Ovary (tissue), 9 donors: ENCODE results near the gene CEP112. TPM values are rescaled to one million over a fixed set of nuclear protein-coding genes. Genes with fewer than 3 reads are reported as not detected.

ENCODE experiments used
- DNase-seq, 5 donors: peaks; one replicate each; pipeline ENCODE4 v3.0.0-alpha.2; 2019 to 2020
- H3K27ac ChIP-seq, 2 donors: fragments of 200-600 bp; one replicate each; pipeline versions ENCODE4 v1.5.1 to v1.8.0; 2019 to 2022
- H3K27me3 ChIP-seq: fragments of 200-600 bp; one replicate; pipeline ENCODE4 v1.8.0; 2022
- H3K36me3 ChIP-seq: fragments of 200-600 bp; sonication (generic); one replicate; pipeline ENCODE4 v1.5.1; 2019
- H3K4me1 ChIP-seq: one replicate; pipeline ENCODE4 v1.8.1; 2013; ENCODE audit warnings: mild to moderate bottlenecking, moderate library complexity; ENCODE audit not compliant: insufficient read depth
- H3K4me3 ChIP-seq: fragments of 200-600 bp; sonication (generic); one replicate; pipeline ENCODE4 v1.5.1; 2017
- H3K9me3 ChIP-seq, 2 donors: fragments of 200-600 bp in 1 of 2; sonication (generic) in 1 of 2; one replicate each; pipeline versions ENCODE4 v1.5.1 to v1.8.1; 2013 to 2019; ENCODE audit warnings: mild to moderate bottlenecking in 1 of 2, moderate library complexity in 1 of 2
- EP300 ChIP-seq: sonication (generic); formaldehyde crosslinking; IDR thresholded peaks from one replicate; pipeline ENCODE4 v1.6.1; 2017; ENCODE audit warnings: antibody characterized with exemption
- POLR2A ChIP-seq: fragments of 450-650 bp; IDR thresholded peaks from one replicate; pipeline ENCODE4 v1.6.1; 2017; ENCODE audit warnings: antibody characterized with exemption, mild to moderate bottlenecking, moderate library complexity
- WGBS, 3 donors: extraction: QIAGEN DNeasy Blood & Tissue Kit in 1 of 3; methylation state at CpG; one replicate each; pipeline versions ENCODE4 v1.1.5 to v1.1.7; 2013 to 2017; 5-methylcytosine and 5-hydroxymethylcytosine counted together
- intact Hi-C, 4 donors: fragments of 100-400 bp; cut with DNase I; formaldehyde crosslinking; loops; one replicate each; pipeline versions ENCODE4 v1.11.0 to v1.15.1; 2022 to 2023
- polyA plus RNA-seq, 2 donors: library from polyadenylated mRNA; stranded (reverse); fragments of 200-250 nt in 1 of 2; fragments of 350-450 nt in 1 of 2; fragmentation: Illumina TruSeq in 1 of 2; extraction: RNeasy Lipid Tissue Mini Kit (QIAGEN cat#74804) in 1 of 2; gene quantifications; one replicate each; pipeline ENCODE4 v1.2.3, GENCODE V29; 2013 to 2014
- total RNA-seq, 7 donors: library from RNA; depleted of rRNA in 2 of 7; stranded (reverse); fragments of >200 nt in 2 of 7; fragmentation: NEBNext Ultra II Directional in 3 of 7; extraction: Animal tissue kit (Norgen Biotek cat#: 25700) in 3 of 7; gene quantifications; one replicate each; pipeline versions ENCODE4 v1.1.0 to v1.2.4, GENCODE V29; 2016 to 2023
- TF ChIP-seq, protein P1 (sequence below), 3 donors: fragments of 450-650 bp in 2 of 3; fragments of 200-600 bp in 1 of 3; IDR thresholded peaks; one replicate each; pipeline versions ENCODE4 v1.5.1 to v1.8.0; 2016 to 2022; ENCODE audit warnings: antibody characterized with exemption in 3 of 3, mild to moderate bottlenecking in 1 of 3
- donor health status: DM: no; HTN: no; CAD: no; lungs with moderate emphysema.
- donor health status: DM: no; HTN: no; CAD: no.
- donor health status: Bipolar disorder and iron deficiency.
- donor health status: DM: yes; HTN: yes; CAD: no.
- donor health status: DM: no; HTN: no; CAD: no.
- donor health status: DM: yes; HTN: yes; CAD: no.

Gene CEP112
- total and polyA plus RNA-seq, 9 donors = 9.3 to 25.5 (median 16.9) TPM

DNA sequence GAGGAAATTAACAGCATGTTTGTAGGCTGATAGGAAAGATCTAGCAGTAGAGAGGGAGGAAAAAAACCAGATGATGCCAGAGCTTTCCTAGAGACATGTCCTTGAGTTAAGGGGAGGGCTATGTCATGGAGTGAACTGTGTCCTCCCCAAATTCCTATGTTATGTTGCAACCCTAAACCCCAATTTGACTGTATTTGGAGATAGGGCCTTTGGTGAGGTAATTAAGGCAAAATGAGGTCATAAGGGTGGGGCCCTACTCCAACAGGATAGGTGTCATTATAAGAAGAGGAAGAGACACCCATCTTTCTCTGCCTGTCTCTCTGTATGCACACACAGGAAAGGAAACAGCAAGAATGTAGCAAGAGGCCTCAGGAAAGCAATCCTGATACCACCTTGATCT, 435.2 kb downstream of the CEP112 start:
- intact Hi-C loops = no loop called here

DNA sequence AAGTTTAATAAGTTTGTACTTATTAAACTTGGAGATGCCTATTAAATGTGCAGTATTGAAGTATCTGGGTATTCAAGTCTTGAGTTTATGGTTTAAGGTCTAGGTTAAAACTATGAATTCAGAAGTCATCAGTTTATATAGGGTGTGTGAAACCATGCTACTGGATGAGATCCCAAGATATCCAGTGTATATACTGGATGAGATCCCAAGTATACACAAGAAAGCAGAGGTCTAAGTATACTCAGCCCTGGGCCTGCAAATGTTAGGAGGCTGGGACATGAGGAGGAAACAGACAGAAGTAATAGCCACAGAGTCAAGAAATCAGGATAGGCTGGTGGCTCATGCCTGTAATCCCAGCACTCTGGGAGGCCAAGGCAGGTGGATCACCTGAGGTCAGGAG, 436.1 kb downstream of the CEP112 start:
- intact Hi-C loops = no loop called here
- no peaks in the 10 kb centered on the region for H3K36me3 ChIP-seq

More for the DNA sequence above, 435.2 kb downstream of the CEP112 start:
- Histone ChIP-seq H3K27me3 (no peaks in the 10 kb centered on the region), H3K4me3 (no peak overlapping the region), H3K36me3 (no peaks in the 10 kb centered on the region), H3K9me3 (no peaks in the 10 kb centered on the region), H3K4me1 (peaks cover 3% of the 10 kb centered on the region), H3K27ac (no peak overlapping the region)
- no peak for TF ChIP-seq POLR2A
- TF ChIP-seq, protein P1, sequence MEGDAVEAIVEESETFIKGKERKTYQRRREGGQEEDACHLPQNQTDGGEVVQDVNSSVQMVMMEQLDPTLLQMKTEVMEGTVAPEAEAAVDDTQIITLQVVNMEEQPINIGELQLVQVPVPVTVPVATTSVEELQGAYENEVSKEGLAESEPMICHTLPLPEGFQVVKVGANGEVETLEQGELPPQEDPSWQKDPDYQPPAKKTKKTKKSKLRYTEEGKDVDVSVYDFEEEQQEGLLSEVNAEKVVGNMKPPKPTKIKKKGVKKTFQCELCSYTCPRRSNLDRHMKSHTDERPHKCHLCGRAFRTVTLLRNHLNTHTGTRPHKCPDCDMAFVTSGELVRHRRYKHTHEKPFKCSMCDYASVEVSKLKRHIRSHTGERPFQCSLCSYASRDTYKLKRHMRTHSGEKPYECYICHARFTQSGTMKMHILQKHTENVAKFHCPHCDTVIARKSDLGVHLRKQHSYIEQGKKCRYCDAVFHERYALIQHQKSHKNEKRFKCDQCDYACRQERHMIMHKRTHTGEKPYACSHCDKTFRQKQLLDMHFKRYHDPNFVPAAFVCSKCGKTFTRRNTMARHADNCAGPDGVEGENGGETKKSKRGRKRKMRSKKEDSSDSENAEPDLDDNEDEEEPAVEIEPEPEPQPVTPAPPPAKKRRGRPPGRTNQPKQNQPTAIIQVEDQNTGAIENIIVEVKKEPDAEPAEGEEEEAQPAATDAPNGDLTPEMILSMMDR (IDR thresholded peaks at IDR 0.05) = no peak
- TF ChIP-seq EP300 = no peak
- DNase-seq = no peak

DNA sequence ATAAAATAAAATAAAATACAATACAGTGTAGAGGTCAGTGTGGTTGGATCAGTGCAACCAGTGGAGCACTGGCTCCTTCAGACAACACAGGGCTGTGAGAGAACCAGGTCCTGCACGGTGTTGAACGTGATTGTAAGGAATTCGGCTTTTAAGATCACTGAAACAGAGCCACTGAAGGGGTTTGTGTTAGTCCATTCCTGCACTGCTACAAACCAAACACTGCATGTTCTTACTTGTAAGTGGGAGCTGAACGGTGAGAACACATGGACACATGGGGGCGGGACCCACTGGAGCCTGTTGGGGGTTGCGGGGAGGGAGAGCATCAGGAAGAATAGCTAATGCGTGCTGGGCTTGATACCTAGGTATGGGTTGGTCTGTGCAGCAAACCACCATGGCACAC, 437.3 kb downstream of the CEP112 start:
- no peak overlapping the region for H3K4me3 ChIP-seq
- no peaks in the 10 kb centered on the region for H3K9me3 ChIP-seq
- TF ChIP-seq, protein P1 (IDR thresholded peaks at IDR 0.05) = no peak
- TF ChIP-seq POLR2A (no peak), EP300 (no peak)
- 80 to 94% (median 92%) methylated on average over 7 of the region's 7 CpGs for WGBS, 3 donors
- H3K4me1 ChIP-seq = peaks cover 6% of the 10 kb centered on the region
- intact Hi-C loops = no loop called here
- H3K27ac ChIP-seq = no peak overlapping the region
- no peaks in the 10 kb centered on the region for H3K36me3 ChIP-seq
- no peaks in the 10 kb centered on the region for H3K27me3 ChIP-seq
- no peak for DNase-seq

More for the DNA sequence above, 436.1 kb downstream of the CEP112 start:
- DNase-seq = no peak
- no peaks in the 10 kb centered on the region for H3K27me3 ChIP-seq
- H3K4me3 ChIP-seq = no peak overlapping the region
- peaks cover 6% of the 10 kb centered on the region for H3K4me1 ChIP-seq
- H3K27ac ChIP-seq = no peak overlapping the region
- TF ChIP-seq, protein P1 (IDR thresholded peaks at IDR 0.05) = no peak
- TF ChIP-seq POLR2A (no peak), EP300 (no peak)
- H3K9me3 ChIP-seq = no peaks in the 10 kb centered on the region

DNA sequence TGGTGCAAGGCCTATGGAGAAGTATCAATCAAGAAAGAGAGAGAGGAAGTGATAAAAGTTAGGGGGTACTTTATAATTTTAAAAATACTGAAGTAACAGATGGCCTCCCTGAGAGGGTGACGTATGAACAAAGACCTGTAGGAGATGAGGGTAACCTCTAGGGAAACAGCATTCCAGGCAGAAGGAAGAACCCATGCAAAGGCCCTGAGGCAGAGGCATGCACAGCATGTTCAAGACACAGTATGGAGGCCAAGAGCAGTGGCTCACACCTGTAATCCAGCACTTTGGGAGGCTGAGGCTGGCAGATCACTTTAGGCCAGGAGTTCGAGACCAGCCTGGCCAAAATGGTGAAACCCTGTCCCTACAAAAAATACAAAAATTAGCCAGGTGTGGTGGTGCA, 437.9 kb downstream of the CEP112 start:
- Histone ChIP-seq H3K27me3 (no peaks in the 10 kb centered on the region), H3K27ac (no peak overlapping the region), H3K9me3 (no peaks in the 10 kb centered on the region), H3K4me3 (no peak overlapping the region), H3K36me3 (no peaks in the 10 kb centered on the region), H3K4me1 (peaks cover 6% of the 10 kb centered on the region)
- no peak for TF ChIP-seq EP300
- TF ChIP-seq, protein P1 (IDR thresholded peaks at IDR 0.05) = no peak
- TF ChIP-seq POLR2A = no peak
- intact Hi-C loops = no loop called here
- DNase-seq = no peak
- WGBS, 3 donors = 96 to 97% (median 97%) methylated on average over 2 of the region's 2 CpGs

DNA sequence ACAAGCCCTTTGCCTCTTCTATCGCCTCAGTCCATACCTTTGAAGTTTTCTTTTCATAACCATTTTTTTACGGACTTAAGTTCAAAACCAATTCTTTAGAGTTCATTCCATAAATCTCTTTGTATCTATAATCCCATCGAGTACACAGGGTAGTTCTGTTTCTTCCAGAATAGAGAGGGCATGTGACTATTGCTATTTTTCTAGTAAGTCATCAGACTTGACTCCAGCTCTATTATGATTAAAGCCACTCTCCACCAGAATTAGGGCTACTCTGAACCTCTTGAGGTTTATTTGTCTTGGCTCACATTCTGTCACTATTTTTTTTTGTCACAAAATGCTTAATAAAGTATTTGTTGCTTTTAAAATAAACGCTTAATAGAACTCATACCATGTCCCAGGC, 438.6 kb downstream of the CEP112 start:
- TF ChIP-seq EP300 (no peak), POLR2A (no peak)
- TF ChIP-seq, protein P1 (IDR thresholded peaks at IDR 0.05) = no peak
- no peak for DNase-seq
- H3K4me1 ChIP-seq = peaks cover 6% of the 10 kb centered on the region
- intact Hi-C loops = no loop called here
- WGBS, 3 donors = 58 to 64% (median 64%) methylated on average over 4 of the region's 4 CpGs
- H3K36me3 ChIP-seq = no peaks in the 10 kb centered on the region
- no peaks in the 10 kb centered on the region for H3K27me3 ChIP-seq
- H3K4me3 ChIP-seq = no peak overlapping the region
- no peaks in the 10 kb centered on the region for H3K9me3 ChIP-seq
- no peak overlapping the region for H3K27ac ChIP-seq
